OCI-LY7 (cell line): ENCODE data around the gene USB1. TPM values are rescaled to one million over a fixed set of nuclear protein-coding genes. Genes with fewer than 3 reads are reported as not detected.

ENCODE experiments used
- BruUV-seq: library from RNA; stranded (reverse); fragments of 400-500 nt; replicated peaks from 2 replicates; lab custom pipeline; 2021; lab: Mats Ljungman, UMichigan
- CTCF ChIA-PET: fragments of 300-600 bp; sonication (Branson Sonifier 250); formaldehyde crosslinking; loops from one replicate; lab custom pipeline; 2022; ENCODE audit warnings: antibody characterized with exemption; ENCODE audit not compliant: unreplicated experiment; lab: Charles Lee
- POLR2A ChIA-PET: fragments of 300-600 bp; sonication (Branson Sonifier 250); formaldehyde crosslinking; loops from one replicate; lab custom pipeline; 2022; ENCODE audit warnings: antibody characterized with exemption; lab: Charles Lee
- DNase-seq: peaks from one replicate; pipeline ENCODE4 v3.0.0-alpha.2; 2015; ENCODE audit warnings: low spot score
- H2AFZ ChIP-seq: fragments of 200-600 bp; sonication (generic), shearing (Covaris generic); 2 replicates; pipeline ENCODE4 v1.6.1; 2014; ENCODE audit warnings: mild to moderate bottlenecking, antibody characterized with exemption, low read length, moderate library complexity
- H3K27ac ChIP-seq: fragments of 200-600 bp; sonication (generic); 2 replicates; pipeline ENCODE4 v1.5.1; 2014; ENCODE audit warnings: mixed run types, low read depth, mild to moderate bottlenecking, moderate library complexity, low read length, inconsistent platforms; ENCODE audit not compliant: poor library complexity, severe bottlenecking
- H3K36me3 ChIP-seq: fragments of 200-600 bp; sonication (generic); 2 replicates; pipeline ENCODE4 v1.6.1; 2014; ENCODE audit warnings: mild to moderate bottlenecking, antibody characterized with exemption, low read length, moderate library complexity, mixed read lengths; ENCODE audit not compliant: insufficient read depth
- H3K4me1 ChIP-seq: fragments of 200-600 bp; sonication (generic); 2 replicates; pipeline ENCODE4 v1.5.1; 2014; ENCODE audit warnings: mild to moderate bottlenecking, low read length; ENCODE audit not compliant: insufficient read depth, poor library complexity, severe bottlenecking
- H3K4me2 ChIP-seq: fragments of 200-600 bp; sonication (generic); 2 replicates; pipeline ENCODE4 v1.6.1; 2014; ENCODE audit warnings: mild to moderate bottlenecking, low read length
- H3K4me3 ChIP-seq: fragments of 200-600 bp; sonication (generic); 2 replicates; pipeline ENCODE4 v1.5.1; 2014; ENCODE audit warnings: mild to moderate bottlenecking, low read depth, low read length; ENCODE audit not compliant: poor library complexity, severe bottlenecking
- H3K79me2 ChIP-seq: fragments of 200-600 bp; sonication (generic); 2 replicates; pipeline ENCODE4 v1.6.1; 2016; ENCODE audit warnings: low read depth, mild to moderate bottlenecking, low read length, moderate library complexity, mixed read lengths; ENCODE audit not compliant: insufficient read depth
- H3K9me2 ChIP-seq: fragments of 200-600 bp; sonication (generic); 2 replicates; pipeline ENCODE4 v1.6.1; 2016; ENCODE audit warnings: mild to moderate bottlenecking, low read length, mixed read lengths; ENCODE audit not compliant: insufficient read depth
- H3K9me3 ChIP-seq: fragments of 200-600 bp; sonication (generic); 2 replicates; pipeline ENCODE4 v1.6.1; 2014; ENCODE audit warnings: mild to moderate bottlenecking, mixed run types, low read length, mixed read lengths
- H4K20me1 ChIP-seq: fragments of 200-600 bp; sonication (generic); 2 replicates; pipeline ENCODE4 v1.6.1; 2014; ENCODE audit warnings: mild to moderate bottlenecking, antibody characterized with exemption, low read length, moderate library complexity, mixed read lengths; ENCODE audit not compliant: insufficient read depth
- EZH2phosphoT487 ChIP-seq: fragments of 200-600 bp; sonication (generic); IDR thresholded peaks from 2 replicates; pipeline ENCODE4 v1.6.1; 2018; ENCODE audit warnings: low read depth, borderline replicate concordance, mild to moderate bottlenecking, mixed run types, antibody characterized with exemption, low read length, moderate library complexity, mixed read lengths
- intact Hi-C: fragments of 100-400 bp; cut with micrococcal nuclease; formaldehyde crosslinking; loops from one replicate; pipeline ENCODE4 v1.10.0; 2022; ENCODE audit not compliant: unreplicated experiment
- total RNA-seq, 2 experiments: library from RNA; depleted of rRNA in 1 of 2; stranded (reverse); fragments of >200 nt in 1 of 2; shearing (Covaris generic) in 1 of 2; gene quantifications; 2 replicates each; pipeline ENCODE4 v1.2.3, GENCODE V29; 2014 to 2022
- TF ChIP-seq, protein P1 (sequence below): fragments of 200-600 bp; sonication (generic); conservative IDR thresholded peaks from 2 replicates; pipeline ENCODE4 v1.5.1; 2014; ENCODE audit warnings: mild to moderate bottlenecking, antibody characterized with exemption, low read length, moderate library complexity, mixed read lengths

USB1 gene
- total RNA-seq, 2 experiments from 2014 or later: 12.5 to 48.3 TPM

DNA sequence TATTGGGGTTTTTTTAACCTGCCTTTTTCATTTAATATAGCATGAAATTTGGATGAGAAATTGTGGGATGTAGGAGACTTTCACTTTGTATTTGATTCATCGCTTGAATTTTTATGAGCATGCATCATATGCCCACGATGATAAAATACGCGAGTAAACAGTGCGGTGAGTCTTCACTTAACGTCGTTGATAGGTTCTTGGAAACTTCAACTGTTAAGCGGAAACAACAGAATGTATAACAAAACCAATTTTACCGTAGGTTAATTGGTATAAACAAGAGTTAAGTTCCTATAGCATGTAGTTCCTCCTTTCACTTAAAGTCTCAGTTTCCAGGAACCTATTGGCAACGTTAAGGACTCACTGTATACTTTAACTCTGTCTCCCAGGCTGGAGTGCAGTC lies 53.1 kb downstream of the USB1 start:
- Histone ChIP-seq H3K4me1 (no peaks in the 10 kb centered on the region), H4K20me1 (no peaks in the 10 kb centered on the region), H3K36me3 (no peaks in the 10 kb centered on the region), H3K79me2 (no peaks in the 10 kb centered on the region), H3K27ac (no peak overlapping the region), H3K9me2 (no peaks in the 10 kb centered on the region), H3K4me2 (no peak overlapping the region), H3K9me3 (no peaks in the 10 kb centered on the region), H2AFZ (no peak overlapping the region), H3K4me3 (no peak overlapping the region)
- POLR2A ChIA-PET: interaction anchor here (0.6 to 1.4 kb wide), 2 partner anchors 19 to 203 kb away, joined by 3 to 10 read pairs; no protein-coding TSS in a partner anchor
- intact Hi-C loops: no loop called here
- CTCF ChIA-PET: no interaction called here
- no TSS peak for BruUV-seq
- TF ChIP-seq, protein P1, sequence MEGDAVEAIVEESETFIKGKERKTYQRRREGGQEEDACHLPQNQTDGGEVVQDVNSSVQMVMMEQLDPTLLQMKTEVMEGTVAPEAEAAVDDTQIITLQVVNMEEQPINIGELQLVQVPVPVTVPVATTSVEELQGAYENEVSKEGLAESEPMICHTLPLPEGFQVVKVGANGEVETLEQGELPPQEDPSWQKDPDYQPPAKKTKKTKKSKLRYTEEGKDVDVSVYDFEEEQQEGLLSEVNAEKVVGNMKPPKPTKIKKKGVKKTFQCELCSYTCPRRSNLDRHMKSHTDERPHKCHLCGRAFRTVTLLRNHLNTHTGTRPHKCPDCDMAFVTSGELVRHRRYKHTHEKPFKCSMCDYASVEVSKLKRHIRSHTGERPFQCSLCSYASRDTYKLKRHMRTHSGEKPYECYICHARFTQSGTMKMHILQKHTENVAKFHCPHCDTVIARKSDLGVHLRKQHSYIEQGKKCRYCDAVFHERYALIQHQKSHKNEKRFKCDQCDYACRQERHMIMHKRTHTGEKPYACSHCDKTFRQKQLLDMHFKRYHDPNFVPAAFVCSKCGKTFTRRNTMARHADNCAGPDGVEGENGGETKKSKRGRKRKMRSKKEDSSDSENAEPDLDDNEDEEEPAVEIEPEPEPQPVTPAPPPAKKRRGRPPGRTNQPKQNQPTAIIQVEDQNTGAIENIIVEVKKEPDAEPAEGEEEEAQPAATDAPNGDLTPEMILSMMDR: no peak
- no peak for TF ChIP-seq EZH2phosphoT487
- no peak for DNase-seq

DNA sequence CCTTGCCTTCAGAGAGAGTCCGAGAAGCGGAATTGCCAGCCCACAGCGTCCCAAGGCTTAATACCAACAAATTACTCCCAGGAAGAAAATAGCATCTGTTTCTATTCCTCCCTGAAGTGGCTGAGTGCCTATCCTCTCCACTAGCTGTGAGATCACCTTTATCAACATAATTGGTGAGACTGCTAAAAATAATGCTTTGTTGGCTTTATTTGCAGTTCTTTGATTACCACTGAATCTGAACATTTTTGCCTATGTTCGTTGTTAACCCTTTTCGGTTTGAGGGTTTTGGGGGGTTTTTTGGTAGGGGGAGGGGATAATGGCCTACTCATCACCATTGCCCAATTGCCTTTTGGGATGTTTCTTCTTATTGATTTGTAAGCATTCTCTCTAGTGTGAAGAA lies 55.4 kb downstream of the USB1 start:
- Histone ChIP-seq H3K9me3 (no peaks in the 10 kb centered on the region), H3K4me2 (no peak overlapping the region), H3K79me2 (no peaks in the 10 kb centered on the region), H4K20me1 (no peaks in the 10 kb centered on the region), H3K27ac (no peak overlapping the region), H3K4me1 (no peaks in the 10 kb centered on the region), H3K36me3 (no peaks in the 10 kb centered on the region), H2AFZ (no peak overlapping the region), H3K4me3 (no peak overlapping the region), H3K9me2 (no peaks in the 10 kb centered on the region)
- TF ChIP-seq, protein P1: no peak
- TF ChIP-seq EZH2phosphoT487: no peak
- POLR2A ChIA-PET: no interaction called here
- intact Hi-C loops: no loop called here
- no TSS peak for BruUV-seq
- DNase-seq: no peak
- CTCF ChIA-PET: no interaction called here

DNA sequence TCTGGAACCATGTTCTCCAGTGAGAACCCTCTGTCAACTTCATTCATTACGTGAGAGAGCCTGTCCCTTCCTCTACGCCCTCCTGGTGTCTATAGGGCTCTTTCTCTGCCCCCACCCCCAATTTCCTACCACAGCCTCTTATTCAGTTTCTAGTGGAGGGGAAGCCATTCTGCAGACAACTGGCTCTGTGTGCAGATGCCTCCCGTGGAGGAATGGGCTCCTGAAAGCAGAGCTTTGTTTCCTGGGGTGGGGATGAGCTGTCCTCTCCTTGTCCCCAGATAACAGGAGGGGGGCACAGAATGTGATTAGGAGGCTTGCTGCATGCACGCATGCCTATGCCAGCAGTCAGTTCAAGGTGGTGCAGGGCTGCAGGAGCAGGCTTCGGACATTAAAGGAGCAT lies 55.9 kb downstream of the USB1 start:
- Histone ChIP-seq H3K4me2 (no peak overlapping the region), H3K9me3 (no peaks in the 10 kb centered on the region), H3K9me2 (no peaks in the 10 kb centered on the region), H2AFZ (no peak overlapping the region), H3K36me3 (no peaks in the 10 kb centered on the region), H3K4me3 (no peak overlapping the region), H3K79me2 (no peaks in the 10 kb centered on the region), H4K20me1 (no peaks in the 10 kb centered on the region), H3K27ac (no peak overlapping the region), H3K4me1 (no peaks in the 10 kb centered on the region)
- no peak for DNase-seq
- intact Hi-C loops: no loop called here
- CTCF ChIA-PET: no interaction called here
- POLR2A ChIA-PET: no interaction called here
- TF ChIP-seq, protein P1: no peak
- TF ChIP-seq EZH2phosphoT487: no peak
- no TSS peak for BruUV-seq
